Testis (tissue), 2 donors: ENCODE measurements around the gene TOP3B.

Experiments used
- POLR2A ChIP-seq: fragments of 450-650 bp; IDR thresholded peaks from one replicate; pipeline ENCODE4 v1.6.1; 2017; ENCODE audit warnings: antibody characterized with exemption, mild to moderate bottlenecking, moderate library complexity
- TF ChIP-seq, protein P1 (sequence below), 3 experiments: fragments of 450-650 bp in 2 of 3; fragments of 200-600 bp in 1 of 3; sonication (generic) in 1 of 3; IDR thresholded peaks; one replicate each; pipeline ENCODE4 v1.5.1; 2016 to 2019; ENCODE audit warnings: antibody characterized with exemption in 3 of 3, mild to moderate bottlenecking in 2 of 3, moderate library complexity in 1 of 3

DNA sequence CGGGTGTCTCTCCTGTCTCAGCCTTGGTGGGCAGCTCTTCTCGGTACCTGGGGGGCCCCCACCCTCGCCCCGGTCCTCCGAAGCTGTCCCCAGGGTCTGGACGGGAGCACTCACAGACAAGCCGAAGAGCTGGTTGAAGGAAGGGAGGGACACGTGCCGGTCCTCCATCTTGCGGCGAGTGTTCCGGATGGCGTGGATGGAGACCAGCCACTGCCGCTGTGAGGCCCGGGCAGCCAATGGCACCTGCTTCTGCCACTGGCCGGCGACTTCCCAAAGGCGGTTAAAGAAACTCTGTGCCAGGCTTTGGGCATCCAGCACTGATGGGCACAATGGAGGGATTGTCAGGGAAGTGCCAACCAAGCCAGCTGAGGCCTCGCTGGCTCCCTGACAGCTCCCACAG lies 48.7 kb downstream of the TOP3B start:
- TF ChIP-seq, protein P1, sequence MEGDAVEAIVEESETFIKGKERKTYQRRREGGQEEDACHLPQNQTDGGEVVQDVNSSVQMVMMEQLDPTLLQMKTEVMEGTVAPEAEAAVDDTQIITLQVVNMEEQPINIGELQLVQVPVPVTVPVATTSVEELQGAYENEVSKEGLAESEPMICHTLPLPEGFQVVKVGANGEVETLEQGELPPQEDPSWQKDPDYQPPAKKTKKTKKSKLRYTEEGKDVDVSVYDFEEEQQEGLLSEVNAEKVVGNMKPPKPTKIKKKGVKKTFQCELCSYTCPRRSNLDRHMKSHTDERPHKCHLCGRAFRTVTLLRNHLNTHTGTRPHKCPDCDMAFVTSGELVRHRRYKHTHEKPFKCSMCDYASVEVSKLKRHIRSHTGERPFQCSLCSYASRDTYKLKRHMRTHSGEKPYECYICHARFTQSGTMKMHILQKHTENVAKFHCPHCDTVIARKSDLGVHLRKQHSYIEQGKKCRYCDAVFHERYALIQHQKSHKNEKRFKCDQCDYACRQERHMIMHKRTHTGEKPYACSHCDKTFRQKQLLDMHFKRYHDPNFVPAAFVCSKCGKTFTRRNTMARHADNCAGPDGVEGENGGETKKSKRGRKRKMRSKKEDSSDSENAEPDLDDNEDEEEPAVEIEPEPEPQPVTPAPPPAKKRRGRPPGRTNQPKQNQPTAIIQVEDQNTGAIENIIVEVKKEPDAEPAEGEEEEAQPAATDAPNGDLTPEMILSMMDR (IDR thresholded peaks at IDR 0.05), result no peak
- TF ChIP-seq POLR2A, result no peak
